Stimulated activated naive CD8-positive, alpha-beta T cell treated with anti-CD3 and anti-CD28 coated beads, Interleukin-15, Interleukin-2, amounts not matched to agents 100 U/mL and 50 U/mL, for 24 hours (primary cell): Measurements from ENCODE around the gene IRX3.
"Not testable (repeated sequence)": the region's sequence is repeated elsewhere in the genome, so short reads cannot be mapped to it uniquely, and the experiment has no call there.

Experiments
- ATAC-seq: fragments of 150-1000 bp; cut with Tn5 transposase; one replicate; pipeline ENCODE4 v1.10.0; 2021
- DNase-seq: peaks from one replicate; pipeline ENCODE4 v3.0.0; 2021

IRX3 gene

DNA sequence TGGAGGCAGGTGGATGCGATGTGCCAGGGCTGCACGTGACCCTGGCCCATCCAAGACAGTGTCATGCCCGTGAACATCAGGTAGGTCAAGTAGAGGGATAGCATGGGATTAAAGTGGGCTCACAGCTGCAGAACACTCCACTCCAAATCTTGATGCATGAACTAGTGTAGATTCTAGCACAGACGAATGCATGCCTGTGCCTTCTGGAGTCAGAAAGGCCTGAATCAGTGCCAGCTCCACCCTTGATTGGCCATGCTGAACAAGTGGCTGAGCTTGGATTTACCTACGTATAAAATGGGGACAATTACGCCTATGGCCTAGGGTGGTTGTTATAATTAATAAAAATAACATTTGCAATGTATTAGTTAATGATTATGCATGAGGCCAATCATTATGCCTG, 10.6 kb downstream of the IRX3 start:
- no peak for ATAC-seq

DNA sequence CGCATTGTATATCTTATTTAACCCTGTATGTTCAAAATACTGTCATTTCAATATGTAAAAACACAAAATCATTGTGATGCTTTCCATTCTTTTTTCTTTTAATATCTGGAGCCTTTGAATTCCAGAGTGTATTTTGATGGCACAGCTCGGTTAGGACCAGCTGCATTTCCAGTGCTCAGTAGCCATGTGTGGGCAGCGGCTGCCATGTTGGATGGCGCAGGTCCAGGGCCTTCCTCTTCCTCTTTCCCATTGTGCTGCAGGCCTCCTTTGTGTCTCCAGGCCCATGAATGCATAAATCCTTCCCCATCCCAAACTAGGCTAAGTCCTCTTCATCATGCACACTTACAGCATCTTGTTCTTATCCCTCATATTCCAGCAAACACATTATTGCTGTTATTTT, 13.0 kb downstream of the IRX3 start:
- ATAC-seq (no peak), DNase-seq (no peak)

More for the DNA sequence above, 10.6 kb downstream of the IRX3 start:
- no peak for DNase-seq

DNA sequence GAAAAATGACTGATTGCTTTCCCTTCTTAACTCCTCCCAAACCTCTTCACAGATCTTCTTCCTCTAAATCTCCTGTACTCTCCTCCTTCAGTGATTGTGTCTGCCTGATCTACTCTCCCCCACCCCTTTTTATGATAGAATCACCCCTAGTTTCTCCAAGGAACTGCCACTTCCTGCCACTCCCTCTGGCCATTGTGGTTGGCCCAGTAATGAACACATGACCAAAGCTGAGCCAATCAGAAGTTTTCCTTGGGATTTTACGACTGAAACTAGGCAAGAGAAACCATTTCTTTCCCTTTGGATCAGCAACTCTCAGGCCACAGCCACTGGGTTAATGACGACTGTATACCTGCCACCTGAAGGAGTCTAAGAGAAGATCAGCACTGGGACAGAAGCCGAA, 15.9 kb downstream of the IRX3 start:
- ATAC-seq (no peak), DNase-seq (no peak)

DNA sequence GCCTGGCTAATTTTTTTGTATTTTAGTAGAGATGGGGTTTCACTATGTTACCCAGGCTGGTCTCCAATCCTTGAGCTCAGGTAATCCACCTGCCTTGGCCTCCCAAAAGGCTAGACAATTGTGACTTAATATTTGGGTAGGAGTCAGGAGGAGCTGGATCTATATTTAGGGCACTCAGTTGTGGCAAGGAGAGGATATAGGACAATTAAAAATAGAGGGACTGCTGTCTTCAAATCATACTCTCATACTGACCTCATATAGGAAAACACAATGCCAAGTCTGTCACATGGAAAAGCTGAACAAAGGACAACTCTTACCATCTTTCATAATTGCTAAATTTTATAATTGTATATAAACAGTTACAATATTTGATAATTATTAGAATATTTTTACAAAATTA, 17.1 kb downstream of the IRX3 start:
- ATAC-seq (no peak), DNase-seq (no peak)

DNA sequence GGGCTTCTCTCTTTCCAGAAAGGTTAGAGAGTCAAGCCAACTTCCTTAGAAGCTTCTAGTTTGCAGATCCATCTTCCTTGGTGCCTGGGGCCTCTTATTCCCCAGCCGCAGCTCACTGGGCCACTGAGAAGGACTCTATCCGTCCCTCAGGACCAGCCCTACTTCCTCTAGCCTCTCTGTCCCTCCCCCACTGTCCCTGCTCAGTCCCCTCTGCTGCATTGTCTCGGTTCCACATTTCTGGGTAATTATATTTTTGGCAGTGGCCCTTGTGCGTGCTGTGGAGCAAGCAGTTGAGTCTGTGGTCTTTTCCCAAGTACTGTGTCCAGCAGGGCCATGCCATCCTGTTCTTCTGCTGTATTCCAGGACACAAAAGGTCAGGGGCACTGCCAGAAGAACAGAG, 17.8 kb downstream of the IRX3 start:
- ATAC-seq (no peak), DNase-seq (no peak)

DNA sequence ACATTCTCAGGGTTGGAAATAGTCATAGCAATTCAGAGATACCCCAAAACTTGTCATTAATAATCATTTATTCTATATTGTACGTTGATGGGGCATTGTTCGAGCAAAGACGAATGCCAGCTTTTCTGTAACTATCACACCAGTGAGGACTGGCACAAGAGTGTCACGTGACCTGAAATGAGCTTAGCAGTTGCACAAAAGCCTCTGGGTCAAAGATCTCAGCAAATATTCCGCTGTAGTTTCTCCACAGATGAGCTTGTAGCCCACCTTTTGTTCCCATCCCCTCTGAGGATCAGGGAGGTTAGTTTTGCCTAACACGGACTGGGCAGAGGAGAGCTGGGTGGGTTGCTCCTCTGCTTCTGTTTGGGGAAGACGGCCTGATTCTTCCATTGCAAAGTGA, 18.2 kb downstream of the IRX3 start:
- no peak for ATAC-seq
- DNase-seq = no peak

DNA sequence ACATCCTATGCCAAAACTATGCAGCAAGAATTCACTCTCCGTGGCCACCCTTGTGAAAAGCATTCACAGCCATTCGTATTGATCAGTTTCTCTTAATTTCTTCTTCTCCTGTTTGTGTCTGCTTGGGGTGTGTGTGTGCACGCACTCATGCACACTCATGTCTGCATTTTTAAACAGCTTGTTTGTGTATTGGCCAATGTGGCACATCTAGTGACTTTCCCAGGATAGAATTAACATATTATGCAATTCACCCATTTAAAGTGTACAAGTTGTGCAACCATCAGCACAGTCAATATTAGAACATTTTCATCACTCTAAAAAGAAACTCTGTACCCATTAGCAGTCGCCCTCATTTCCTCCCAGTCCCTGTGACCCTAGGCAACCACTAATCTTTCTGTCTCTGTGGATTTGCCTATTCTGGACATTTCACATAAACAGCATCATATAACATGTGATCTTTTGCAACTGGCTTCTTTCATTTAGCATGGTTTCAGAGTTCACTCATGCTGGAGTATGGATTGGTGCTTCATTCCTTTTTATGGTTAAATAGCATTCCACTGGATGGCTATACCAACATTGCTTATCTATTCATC, 20.1 kb downstream of the IRX3 start:
- no peak for DNase-seq
- ATAC-seq = no peak

DNA sequence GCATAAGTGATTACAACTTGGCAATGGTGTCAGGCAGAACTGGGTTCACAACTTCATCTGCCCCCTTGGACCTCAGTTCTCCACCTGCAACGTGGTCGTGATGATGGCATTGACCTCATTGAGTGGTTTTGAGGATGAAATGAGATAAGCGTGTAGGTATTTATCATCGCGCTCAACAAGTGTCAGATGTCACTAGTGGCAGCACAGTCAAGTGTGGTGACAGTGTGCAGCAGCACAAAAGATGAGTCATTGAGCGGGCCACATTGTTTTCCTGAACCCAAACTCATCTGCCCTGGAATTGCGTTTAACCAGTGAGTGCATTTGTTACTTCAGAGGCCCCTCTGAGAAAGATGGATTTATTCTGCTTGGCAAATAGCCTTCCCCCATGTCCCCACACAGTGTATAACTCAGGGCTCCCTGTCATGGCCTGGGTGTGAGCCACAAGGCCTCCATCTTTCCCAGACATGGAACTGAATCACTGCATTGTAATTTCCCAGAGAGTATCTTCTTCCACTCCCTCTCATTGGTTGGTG, 20.9 kb downstream of the IRX3 start:
- DNase-seq (no peak), ATAC-seq (no peak)

DNA sequence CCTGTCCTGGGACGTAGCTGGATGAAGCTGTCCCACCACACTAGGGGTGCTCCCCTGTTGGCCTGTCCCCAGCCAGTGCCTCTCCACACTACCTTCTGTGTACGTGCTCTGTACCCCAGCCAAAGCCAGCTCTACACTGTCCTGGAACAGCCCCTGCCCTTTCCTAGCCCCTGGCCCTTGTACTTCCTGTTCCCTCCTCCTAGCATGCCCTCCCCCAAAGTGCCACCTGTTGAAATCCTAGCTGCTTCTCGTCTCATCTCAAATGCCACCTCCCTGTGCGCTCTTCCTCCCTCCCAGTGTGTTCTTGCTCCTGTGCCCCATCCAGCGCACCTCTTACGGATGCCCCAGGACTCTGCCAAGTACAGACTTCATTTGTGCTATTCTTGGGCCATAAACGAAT, 33.5 kb downstream of the IRX3 start:
- ATAC-seq (no peak), DNase-seq (no peak)

DNA sequence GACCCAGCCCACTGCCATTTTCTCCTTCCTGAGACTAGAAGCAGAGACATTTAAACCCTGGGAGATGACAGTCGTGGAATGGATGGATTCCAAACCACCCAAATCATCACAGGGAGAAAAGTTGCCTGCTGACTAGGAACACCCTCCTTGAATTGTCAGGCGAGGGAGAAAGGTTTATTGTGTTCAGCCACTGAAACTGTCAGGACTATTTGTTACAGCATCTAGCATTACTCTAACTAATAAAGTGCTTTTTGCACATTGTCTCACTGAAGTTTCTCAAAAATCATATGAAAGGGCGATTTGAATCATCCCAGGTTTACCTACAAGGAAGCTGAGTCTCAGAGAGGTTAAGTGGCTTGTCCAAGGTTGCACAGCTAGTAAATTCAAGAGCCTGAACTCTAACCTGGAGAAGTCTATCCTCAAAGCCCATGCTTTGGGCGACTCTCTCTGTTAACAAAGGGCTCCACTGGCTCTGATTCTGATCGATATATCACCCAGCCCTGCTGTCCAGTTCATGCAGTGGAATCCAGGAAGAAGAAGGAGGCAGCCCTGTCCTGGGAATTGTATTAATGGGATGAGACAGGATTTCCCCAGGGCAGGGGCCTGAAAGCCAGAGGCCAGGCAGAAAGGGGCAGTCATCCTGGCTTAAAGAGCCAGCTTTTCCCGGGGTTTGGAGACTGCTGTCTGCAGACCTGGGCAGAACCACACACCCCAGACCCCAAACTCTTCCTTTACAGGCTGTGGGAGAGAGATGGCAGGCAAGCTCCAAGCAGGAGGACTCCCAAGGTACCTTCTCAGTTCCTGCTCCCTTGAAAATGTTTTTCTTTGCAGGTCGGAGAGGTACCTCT, 37.5 kb downstream of the IRX3 start:
- no peak for ATAC-seq
- DNase-seq = no peak

DNA sequence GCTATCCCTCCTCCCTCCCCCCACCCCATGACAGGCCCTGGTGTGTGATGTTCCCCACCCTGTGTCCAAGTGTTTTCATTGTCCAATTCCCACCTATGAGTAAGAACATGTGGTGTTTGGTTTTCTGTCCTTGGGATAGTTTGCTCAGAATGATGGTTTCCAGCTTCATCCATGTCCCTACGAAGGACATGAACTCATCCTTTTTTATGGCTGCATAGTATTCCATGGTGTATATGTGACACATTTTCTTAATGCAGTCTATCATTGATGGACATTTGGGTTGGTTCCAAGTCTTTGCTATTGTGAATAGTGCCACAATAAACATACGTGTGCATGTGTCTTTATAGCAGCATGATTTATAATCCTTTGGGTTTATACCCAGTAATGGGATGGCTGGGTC, 38.9 kb downstream of the IRX3 start:
- not testable (repeated sequence) for ATAC-seq

DNA sequence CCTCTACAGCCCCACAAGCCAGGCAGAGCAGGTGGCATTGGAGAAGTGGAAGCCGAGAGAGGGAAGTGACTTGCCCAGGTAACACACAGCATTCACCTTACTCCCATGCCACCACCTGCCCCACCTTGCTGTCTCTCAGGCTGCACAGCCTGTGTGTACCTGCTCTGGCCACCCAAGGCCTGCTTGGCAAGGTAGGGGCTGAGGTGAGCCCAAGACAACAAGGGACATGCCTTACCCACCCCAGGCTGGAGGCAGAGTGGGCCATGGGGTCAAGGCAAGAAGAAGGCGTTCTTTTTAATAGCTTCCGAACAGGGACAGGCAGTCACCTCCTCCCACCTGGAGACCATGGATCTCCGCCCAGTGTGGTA, 40.1 kb downstream of the IRX3 start:
- no peak for DNase-seq
- no peak for ATAC-seq

More for the DNA sequence above, 38.9 kb downstream of the IRX3 start:
- DNase-seq = not testable (repeated sequence)

DNA sequence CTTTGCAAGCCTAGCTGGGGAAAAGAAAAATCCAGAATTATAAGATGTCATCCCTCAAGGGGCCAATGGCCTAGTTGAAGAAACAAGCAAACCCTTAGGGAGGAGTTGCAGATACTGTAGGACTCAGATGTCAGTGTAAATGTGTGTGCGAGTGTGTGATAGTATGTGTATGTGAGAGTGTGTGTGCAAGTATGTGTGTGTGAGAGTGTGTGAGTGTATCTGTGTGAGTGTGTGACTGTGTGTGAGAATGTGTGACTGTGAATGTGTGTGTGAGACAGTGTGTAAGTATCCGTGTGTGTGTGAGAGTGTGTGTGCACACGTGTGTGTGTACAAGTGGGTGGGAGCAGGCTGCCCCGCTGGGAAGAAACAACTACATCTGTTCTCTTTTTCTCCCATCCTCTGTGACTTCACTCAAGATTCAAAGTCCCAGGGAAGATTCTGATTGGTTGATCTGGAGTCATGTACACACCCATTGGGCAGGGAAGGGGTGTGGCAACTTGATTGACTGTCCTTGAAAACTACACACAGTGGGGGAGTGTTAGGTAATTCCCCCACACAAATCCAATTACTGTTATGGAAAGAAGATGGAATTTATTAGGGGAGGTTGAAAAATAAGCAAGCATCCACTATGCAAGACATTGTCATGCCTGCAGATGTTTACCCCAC, 40.7 kb downstream of the IRX3 start:
- DNase-seq (no peak), ATAC-seq (no peak)

DNA sequence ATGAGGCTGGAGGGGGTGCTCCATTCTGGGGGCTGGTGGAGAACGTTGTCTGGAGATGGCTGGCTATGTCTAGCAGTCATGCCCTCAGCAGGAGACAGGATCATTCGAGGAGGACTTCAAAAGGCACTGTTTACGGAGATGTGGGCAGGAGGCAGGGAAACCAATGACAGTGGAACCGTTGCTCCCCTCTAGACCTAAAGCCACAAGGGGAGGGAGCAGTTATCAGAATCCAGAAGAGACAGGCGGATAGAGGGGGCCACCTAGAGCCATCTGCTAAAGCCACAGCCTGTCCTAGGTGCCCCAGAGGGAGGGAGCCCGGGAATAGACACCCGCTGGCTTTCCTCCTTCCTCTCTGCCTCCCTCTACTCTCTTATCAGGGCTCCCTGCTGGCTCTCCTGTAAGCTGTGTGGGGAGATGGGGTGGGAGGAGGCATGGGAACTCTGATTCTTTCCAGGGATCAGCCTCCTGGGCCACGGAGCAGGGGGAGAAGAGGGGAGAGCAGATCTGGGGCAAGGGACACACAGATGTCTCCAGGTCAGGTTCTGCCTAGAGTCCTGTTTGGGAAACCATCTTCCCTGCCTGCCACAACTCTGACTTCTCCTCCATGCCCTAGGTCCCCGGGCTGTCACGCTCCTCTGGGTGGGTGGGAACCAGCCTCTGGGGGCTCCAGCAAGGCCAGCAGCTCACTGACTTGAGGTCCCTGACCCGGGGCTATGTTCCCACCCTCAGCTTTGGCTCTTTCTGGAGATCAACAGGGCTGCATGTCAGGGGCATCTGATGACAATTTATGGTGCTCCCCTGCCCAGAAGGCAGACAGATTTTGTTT, 42.3 kb downstream of the IRX3 start:
- ATAC-seq (no peak), DNase-seq (no peak)

DNA sequence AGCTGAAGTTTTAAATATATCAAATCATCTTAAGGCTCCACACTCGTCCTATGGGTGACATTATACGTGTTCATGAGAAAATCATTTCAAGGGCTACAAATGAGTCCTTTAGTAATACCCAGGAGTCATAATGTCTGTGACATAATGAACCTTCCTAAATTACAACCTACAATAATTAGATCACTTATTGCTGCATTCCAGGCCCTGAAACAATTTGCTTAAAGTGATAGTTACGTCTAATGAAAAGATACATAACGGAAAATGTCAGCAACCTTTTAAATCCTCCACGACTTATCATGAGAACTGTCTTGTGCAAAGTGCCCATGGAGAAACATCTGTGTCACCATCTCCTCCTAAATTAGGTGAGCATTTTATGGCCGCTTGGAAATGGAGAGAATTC, 43.4 kb downstream of the IRX3 start:
- DNase-seq = no peak
- ATAC-seq = no peak

DNA sequence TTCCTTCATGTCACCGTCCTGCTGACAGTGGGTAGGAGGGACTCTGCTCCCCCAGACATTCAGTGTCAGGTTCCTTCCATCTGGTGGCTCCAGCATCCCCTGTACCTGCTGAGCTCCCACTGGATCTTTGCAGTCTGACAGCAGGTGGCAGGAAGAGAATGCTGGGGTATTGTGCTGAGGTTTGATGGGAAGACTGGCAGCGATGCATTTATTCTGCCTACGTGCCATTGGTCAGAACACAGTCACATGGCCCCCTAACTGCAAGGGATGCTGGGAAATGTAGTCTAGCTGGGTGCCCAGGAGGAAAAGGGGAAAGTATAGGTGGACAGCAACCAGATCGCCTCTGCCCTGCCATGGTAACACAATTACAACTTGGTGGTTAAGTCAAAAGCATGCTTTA, 44.4 kb downstream of the IRX3 start:
- DNase-seq (no peak), ATAC-seq (no peak)

DNA sequence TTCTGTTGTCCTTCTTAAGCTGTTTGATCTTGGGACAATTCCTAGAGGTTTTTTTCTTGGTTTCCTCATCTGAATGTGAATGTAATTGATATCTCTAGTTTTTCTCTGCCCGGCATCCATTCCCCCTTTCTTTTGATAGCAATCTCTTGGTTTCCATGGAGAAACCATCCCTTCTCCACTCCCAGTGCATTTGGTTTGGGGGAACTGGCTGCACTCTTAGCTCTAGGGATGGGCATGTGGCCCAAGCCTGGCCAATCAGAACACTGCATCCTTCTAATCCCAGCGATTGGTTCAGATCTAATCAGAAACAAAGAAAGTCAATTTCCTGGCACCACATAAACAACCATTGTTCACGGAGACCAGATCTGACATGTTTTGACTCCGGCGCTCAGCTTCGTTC, 45.1 kb downstream of the IRX3 start:
- no peak for DNase-seq
- ATAC-seq = no peak

DNA sequence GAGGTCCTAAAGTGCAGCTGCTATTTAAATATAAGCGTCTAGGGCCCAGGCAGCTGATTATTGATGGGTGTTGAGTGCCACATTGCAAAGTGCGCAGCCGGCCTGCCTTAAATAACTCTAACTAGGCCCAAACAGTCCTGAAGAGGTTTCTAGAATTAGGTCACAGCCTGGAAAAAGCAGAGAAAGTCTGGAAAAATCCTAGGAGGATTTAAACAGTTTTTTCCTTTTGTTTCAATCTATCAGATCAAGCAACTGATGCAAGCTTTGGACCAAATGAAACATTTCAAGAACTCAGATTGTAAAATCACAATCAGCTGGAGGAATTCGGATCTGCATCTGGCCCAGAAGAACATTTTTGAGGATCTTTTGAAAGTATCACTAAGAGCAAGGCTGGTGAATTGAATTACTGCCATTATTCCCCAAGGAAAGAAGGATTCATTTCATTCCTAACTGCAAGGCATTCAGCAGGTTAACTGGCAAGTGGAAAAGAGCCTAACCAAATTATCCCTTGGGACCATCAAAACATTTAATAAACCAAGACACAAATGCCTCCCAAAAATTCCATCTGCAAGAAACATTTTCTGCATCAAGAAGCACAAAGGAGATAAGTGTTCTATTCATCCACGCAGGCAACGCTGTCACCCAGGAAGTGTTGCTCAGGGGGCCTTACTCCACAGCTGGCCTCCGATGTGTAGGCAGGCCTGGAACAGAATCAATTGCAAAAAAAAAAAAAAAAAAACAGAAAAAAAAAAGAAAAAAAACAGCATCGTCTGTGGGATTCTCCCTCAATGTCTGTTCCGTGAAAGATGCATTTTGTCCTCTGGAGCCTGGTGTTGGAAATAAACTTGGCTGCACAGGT, 46.1 kb downstream of the IRX3 start:
- DNase-seq (no peak), ATAC-seq (no peak)

DNA sequence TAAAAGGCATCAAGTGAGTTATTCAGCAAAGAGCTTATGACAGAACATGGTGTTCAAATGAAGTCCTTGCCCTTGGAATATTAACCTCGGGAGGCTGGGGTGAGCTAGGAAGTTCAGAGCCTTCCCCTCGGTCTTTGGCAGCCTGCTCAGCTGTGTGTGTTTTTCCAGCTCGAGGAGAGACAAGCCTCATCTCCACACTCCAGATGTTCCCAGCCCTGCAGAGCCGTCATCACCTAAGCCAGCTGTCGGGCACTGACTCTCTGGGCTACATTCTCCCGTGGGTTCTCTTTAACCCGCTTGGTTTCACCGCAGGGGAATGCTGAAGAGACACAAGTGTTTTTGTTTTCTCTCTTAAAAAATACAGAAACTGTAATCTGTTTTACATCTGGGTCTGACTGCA, 47.1 kb downstream of the IRX3 start:
- ATAC-seq = no peak

DNA sequence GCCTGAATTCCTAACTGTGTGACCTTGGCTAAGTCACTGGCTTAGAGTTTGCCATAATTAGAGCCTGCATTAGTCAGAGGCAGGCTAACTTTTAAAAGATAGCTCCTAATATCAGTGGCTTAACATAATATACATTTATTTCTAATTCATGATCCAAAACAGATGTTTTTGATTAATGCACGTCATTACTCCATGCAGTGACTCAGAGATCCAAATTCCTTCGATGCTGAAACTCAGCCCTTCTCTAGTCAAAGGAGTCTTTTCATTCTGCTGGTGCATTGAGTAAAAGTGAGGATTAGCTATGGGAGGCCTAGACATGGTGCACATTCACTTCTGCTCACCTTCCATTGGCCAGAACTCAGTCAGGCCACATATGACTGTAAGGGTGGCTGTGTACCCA, 49.8 kb downstream of the IRX3 start:
- DNase-seq (no peak), ATAC-seq (no peak)

More for the DNA sequence above, 47.1 kb downstream of the IRX3 start:
- DNase-seq = no peak

DNA sequence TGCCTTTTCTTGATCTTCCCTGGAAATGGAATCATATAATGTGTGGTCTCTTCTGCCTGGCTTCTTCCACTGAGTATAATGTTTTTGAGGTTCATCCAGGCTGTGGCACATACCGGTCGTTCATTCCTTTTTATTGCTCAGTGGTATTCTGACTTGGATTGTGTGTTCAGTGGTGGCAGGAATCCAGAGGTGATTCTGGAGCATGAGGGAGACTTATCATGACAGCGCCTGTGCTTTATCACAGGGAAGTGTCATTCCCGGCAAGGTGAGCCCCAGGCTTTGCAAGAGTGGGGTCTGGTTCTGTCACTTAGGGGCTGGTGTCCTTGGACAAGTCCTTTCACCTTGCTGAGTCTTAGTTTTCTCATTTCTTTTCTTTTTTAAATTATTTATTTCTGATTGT, 53.0 kb downstream of the IRX3 start:
- ATAC-seq = no peak
- DNase-seq = no peak
